ENCODE data around the gene TTLL11.
"Not testable (repeated sequence)": the region's sequence is repeated elsewhere in the genome, so short reads cannot be mapped to it uniquely, and the experiment has no call there.

TTLL11 gene

GRCh38 chr9:121807823-121808278, 285.3 kb downstream of the TTLL11 start:
- DNase-seq = no peak

- no peak for DNase-seq
Observed at GRCh38 chr9:121807069-121807822, 285.9 kb downstream of the TTLL11 start.

- no peak for DNase-seq
Observed at GRCh38 chr9:121802753-121803152, 290.4 kb downstream of the TTLL11 start.

- no peak for DNase-seq
Observed at GRCh38 chr9:121801579-121801978, 291.5 kb downstream of the TTLL11 start.

- no peak for DNase-seq
Observed at GRCh38 chr9:121800376-121800775, 292.7 kb downstream of the TTLL11 start.

GRCh38 chr9:121798941-121799340, 294.2 kb downstream of the TTLL11 start:
- DNase-seq = no peak

- no peak for DNase-seq
Observed at GRCh38 chr9:121797081-121797480, 296.0 kb downstream of the TTLL11 start.

- not testable (repeated sequence) for DNase-seq
Observed at GRCh38 chr9:121794334-121794733, 298.8 kb downstream of the TTLL11 start.

GRCh38 chr9:121792476-121792875, 300.6 kb downstream of the TTLL11 start:
- DNase-seq = not testable (repeated sequence)

GRCh38 chr9:121790841-121791240, 302.3 kb downstream of the TTLL11 start:
- no peak for DNase-seq

- no peak for DNase-seq
Observed at GRCh38 chr9:121788686-121789366, 304.3 kb downstream of the TTLL11 start.

- DNase-seq = no peak
Observed at GRCh38 chr9:121786998-121787422, 306.1 kb downstream of the TTLL11 start.

GRCh38 chr9:121786543-121786948, 306.6 kb downstream of the TTLL11 start:
- DNase-seq = no peak

GRCh38 chr9:121785673-121786542, 307.2 kb downstream of the TTLL11 start:
- DNase-seq = no peak

- DNase-seq = no peak
Observed at GRCh38 chr9:121784731-121785411, 308.2 kb downstream of the TTLL11 start.

- no peak for DNase-seq
Observed at GRCh38 chr9:121783521-121784507, 309.3 kb downstream of the TTLL11 start.

- DNase-seq = no peak
Observed at GRCh38 chr9:121783111-121783510, 310.0 kb downstream of the TTLL11 start.

- DNase-seq = no peak
Observed at GRCh38 chr9:121782514-121783110, 310.5 kb downstream of the TTLL11 start.

- no peak for DNase-seq
Observed at GRCh38 chr9:121781701-121782464, 311.2 kb downstream of the TTLL11 start.

GRCh38 chr9:121781145-121781548, 312.0 kb downstream of the TTLL11 start:
- DNase-seq = no peak
